Epithelial cell of esophagus (primary cell): Measurements from ENCODE around the gene DMRTC2.

Source experiments
- DNase-seq: peaks from one replicate; pipeline ENCODE4 v3.0.0; 2010; ENCODE audit warnings: low read depth
- H3K4me3 ChIP-seq: 2 replicates; pipeline ENCODE4 v1.5.1; 2011; ENCODE audit warnings: mild to moderate bottlenecking, low read length, control low read depth
- CTCF ChIP-seq: IDR thresholded peaks from 2 replicates; pipeline ENCODE4 v1.5.1; 2011; ENCODE audit warnings: low read depth, mild to moderate bottlenecking, low read length, control low read depth, inconsistent platforms; ENCODE audit not compliant: insufficient read depth; ENCODE audit errors: missing control alignments

Gene DMRTC2

GRCh38 chr19:41861846-41862245 is 17.0 kb downstream of the DMRTC2 start:
- peak overlapping the region; percentile 94 for H3K4me3 ChIP-seq
- TF ChIP-seq CTCF = no peak
- no peak for DNase-seq

GRCh38 chr19:41862445-41862986 is 17.7 kb downstream of the DMRTC2 start:
- TF ChIP-seq CTCF = no peak
- peak overlapping the region; percentile 94 for H3K4me3 ChIP-seq
- DNase-seq = no peak

GRCh38 chr19:41863209-41863931 is 18.5 kb downstream of the DMRTC2 start:
- peak overlapping the region; percentile 1 for H3K4me3 ChIP-seq
- DNase-seq = no peak
- TF ChIP-seq CTCF = no peak

- no peak overlapping the region for H3K4me3 ChIP-seq
- no peak for TF ChIP-seq CTCF
- DNase-seq = no peak
Measured at GRCh38 chr19:41864374-41864773, 19.5 kb downstream of the DMRTC2 start.

- H3K4me3 ChIP-seq = no peak overlapping the region
- DNase-seq = no peak
- no peak for TF ChIP-seq CTCF
Measured at GRCh38 chr19:41866284-41866683, 21.4 kb downstream of the DMRTC2 start.

- H3K4me3 ChIP-seq = no peak overlapping the region
- no peak for DNase-seq
- no peak for TF ChIP-seq CTCF
Measured at GRCh38 chr19:41868120-41868988, 23.5 kb downstream of the DMRTC2 start.
